ENCODE results near the gene SMNDC1. TPM values are rescaled to one million over a fixed set of nuclear protein-coding genes. Genes with fewer than 3 reads are reported as not detected.
"Not testable (repeated sequence)": the region's sequence is repeated elsewhere in the genome, so short reads cannot be mapped to it uniquely, and the experiment has no call there.

The SMNDC1 gene
- total RNA-seq, 1 donor from 2014 or later = 15.1 TPM

DNA sequence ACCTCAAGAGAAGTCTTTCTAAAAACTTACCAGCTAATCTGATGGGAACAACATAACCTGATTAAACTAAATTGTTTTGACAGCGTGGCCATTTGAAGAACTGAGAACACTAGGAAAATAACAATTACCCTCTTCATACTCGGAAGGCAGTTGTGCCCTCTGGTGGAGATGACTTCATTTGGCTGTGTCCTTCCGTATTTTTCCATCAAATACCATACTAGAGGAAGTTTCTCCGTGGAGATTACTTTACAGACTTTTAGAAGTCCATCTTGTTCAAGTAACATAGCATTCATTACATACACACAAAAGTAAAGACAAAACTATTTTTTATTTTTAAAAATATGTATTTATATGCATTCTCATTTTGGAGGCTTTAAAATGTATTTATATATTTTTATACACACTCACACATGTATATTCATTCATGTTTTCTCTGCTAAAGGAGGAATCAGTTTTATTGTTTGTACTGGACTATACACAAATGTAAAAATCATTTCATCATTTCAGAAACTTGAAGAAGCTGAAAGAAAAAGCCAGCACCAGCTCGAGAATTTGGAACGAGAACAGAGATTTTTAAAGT, 25.2 kb downstream of the SMNDC1 start:
- DNase-seq = no peak

DNA sequence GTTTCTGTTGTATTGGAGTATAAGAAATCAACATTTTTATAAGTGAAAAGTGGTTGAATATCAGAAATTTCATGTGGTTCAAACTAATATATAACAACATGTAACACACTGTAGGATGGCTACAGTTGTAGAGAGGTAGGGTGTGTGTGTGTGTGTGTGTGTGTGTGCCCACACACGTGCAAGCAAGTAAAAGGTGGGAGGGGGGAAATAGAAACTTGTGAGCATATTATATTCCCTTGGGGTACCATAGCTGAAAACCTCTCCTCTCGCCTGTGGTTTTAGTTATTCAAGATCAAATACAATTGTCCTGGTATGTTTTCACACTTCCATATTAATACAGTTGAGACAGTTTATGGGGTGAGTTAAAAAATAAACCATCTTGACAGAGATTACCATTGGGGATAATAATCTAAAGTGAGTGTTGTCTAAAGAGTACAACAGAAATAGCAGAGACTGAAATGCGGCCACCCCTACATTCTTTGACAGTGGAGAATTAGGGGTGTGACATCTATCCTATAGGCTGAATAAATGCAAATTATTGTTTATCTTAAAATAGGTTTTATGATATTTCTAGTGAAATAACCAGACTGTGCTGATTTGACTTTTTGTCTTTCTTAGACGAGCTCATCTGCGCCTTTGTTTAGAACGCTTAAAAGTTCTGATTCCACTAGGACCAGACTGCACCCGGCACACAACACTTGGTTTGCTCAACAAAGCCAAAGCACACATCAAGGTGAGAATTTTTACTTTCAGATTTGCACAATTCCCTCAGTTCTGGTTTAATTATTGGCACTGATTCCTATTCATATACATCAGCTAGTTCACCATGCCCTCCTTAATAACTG, 25.9 kb downstream of the SMNDC1 start:
- no peak for DNase-seq

DNA sequence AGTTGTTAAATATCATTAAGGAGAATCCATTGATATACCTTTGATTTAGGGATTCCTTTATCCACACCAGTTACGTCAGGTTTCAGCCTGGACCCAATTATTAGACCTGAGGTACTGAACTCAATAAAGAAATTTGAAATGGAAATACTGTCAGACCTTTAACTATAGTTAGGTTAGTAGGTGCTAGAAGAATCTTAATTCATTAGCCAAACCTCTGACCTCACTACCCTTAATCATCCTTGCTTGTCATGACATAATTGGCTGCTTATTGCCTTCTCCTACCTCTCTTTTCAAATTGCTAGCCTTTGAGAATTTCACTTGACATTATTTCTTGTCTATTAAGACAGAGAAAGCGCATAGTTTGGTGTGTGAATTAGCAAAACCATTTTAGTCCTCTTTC, 27.1 kb downstream of the SMNDC1 start:
- no peak for DNase-seq

DNA sequence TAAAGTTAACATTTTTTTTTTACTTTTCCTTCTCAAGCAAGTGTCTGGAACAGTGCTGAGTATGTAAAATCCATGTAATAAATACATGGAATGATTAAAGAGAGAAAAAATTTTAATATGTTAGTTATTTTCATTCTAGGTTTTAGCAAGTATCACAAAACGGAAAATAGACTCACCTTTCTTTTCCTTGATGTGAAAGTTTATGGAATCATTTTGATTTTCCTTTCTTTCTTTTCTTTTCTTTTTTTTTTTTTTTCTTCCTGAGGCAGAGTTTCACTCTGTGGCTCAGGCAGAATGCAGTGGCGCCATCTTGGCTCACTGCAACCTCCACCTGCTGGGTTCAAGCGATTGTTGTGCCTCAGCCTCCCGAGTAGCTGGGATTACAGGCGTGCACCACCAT, 28.1 kb downstream of the SMNDC1 start:
- DNase-seq = no peak

DNA sequence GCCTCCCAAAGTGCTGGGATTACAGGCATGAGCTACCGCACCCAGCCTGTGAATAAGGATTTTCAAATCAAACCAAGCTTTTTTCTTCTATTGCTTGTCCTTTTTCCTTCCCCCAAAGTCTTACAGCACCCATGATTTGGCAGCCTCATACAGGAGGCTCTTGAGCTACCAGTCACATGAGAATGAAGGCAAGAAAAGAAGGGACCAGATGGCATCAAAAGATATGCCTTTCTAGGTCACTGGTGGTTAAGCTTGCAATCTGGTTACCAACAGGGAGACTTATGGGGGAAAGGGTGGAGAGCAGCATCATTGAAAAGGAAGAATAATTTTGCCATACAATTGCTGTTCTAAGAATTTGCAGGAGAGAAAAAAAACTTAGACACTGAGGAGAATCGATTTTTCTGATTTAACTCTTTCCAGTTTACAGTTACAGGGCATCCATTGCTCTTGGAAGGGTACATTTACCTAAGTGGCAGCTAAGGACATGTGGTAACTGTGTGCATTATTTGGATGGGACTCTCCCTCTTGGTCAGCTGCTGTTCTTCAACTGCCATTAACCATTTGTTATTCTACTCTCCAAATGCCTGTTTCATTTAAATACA, 29.5 kb downstream of the SMNDC1 start:
- no peak for DNase-seq

DNA sequence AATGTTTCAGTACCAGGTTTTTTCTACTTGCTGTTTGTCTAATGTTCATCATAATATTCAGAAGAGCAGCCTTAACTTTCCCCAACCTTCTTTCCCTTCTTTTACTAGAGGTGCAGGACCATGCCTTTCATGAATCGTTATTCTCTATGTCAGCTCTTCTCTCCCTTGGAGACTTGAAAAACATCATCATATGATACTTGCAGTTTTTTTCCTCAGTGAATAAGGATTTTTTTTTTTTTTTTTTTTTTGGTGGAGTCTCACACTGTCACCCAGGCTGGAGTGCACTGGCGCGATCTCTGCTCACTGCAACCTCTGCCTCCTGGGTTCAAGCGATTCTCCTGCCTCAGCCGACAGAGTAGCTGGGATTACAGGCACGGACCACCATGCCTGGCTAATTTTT, 30.1 kb downstream of the SMNDC1 start:
- DNase-seq = no peak

DNA sequence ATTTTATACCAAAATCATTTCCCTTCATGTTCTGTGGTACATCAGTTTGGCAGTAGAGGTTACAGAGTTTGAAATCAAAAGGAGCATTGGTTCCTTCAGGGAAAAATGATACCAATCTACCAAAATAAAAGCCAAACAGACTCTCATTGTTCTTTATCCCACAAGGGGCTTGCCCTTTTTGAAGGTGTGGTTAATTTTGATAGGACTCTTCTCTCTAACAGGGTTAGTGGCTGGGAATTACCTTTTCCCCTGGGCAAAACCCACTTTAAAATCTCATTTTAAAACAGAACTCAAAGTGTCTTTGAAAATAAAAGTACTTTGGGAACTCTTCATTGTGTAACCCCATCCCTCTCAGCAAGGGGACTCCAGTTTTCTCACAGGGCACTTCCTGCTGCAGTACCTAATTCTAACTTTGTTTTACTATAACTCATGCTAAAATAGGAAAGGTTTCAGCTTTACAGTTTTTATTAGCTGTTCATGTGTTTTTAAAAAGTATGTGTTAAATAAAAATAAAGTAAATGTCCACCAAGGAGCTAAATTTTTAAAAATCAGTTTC, 30.6 kb downstream of the SMNDC1 start:
- DNase-seq = no peak

DNA sequence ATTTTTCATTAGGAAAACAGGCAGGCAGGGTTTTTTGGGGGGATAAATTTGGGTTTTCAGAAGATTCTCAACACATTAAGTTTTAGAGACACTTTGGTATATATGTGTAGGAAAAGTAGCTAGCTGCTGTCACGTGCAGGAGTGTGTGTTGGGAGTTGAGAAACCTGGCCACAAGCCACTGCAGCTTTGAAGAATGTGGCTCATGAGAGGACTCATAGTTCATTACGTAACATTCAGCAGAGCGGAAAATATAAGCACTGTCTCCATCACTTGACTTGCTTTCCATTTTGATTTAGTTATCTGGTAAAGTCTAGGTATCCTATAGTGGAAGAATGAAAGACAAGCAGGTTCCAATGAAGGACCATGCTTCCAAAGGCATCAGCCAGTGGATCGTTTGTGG, 31.2 kb downstream of the SMNDC1 start:
- peak; percentile 31 for DNase-seq

DNA sequence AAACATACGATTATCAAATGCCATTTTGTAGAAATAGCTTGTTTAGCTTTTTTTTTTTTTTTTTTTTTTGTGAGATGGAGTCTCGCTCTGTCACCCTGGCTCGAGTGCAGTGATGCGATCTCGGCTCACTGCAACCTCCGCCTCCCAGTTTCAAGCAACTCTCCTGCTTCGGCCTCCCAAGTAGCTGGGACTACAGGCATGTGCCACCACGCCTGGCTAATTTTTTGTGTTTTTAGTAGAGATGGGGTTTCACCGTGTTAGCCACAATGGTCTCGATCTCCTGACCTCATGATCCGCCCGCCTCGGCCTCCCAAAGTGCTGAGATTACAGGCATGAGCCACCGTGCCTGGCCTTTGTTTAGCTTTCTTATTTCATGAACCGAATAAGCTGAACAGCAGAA, 31.7 kb downstream of the SMNDC1 start:
- DNase-seq = not testable (repeated sequence)

DNA sequence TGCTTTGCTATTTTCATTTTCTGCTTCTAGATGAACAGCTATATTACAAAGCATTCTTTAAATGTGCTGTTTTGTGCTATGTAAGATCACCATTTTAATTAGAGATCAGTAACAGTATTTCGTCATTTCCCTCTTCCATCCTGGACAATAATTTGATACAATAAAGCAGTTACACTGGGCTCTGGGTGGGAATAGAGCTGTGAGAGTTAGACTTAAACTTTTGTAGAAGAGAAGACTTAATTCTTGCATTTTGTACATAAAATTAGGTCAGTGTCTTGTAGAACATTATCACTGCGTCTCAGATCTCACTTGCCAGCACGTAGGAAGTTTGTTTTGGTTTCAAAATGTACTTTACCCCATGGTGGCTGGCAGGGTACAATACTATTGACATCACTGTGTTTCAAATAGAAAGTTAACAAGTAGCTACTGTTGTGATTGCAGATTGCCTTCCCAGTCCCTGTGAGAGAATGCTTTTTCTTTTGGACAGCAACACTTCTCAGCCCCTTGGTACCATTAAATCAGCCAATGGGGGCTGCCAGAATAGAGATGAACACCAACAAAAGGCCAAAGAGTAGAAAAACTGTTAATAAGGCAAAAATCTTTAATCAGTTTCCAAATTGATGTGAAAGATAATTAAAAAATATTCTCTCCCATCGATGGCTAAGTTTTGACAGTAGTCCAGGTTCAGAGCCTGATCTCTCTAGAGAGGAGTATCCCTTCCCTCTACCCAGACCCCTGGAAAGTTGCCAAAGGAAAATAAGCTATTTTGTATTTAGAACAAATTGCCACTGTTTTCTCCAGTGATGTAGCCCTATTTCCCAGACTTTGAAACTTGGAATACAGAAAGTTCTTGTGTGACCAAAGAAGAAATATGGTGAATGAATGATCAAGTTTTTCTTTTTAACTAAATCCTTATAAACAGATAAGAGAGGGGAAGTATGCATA, 35.1 kb downstream of the SMNDC1 start:
- DNase-seq = peak; percentile 46

DNA sequence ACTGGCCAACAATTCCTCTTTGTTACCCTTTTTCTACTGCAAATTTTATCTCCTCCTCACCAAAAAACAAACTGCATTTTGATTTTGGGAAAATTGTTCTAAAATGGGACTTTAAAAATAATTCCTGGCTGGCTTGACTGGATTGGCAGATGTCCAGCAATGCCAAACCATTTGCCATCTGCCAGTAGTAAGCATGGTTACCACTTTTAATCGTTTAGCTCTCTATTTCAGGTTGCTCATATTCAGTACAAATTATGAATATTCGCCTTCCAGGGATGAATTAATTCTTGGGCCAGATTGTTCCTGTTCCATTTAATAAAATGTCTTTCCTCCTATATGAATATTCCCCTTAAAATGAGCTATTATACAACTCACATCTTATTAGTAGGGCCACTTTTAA, 35.7 kb downstream of the SMNDC1 start:
- DNase-seq = no peak

DNA sequence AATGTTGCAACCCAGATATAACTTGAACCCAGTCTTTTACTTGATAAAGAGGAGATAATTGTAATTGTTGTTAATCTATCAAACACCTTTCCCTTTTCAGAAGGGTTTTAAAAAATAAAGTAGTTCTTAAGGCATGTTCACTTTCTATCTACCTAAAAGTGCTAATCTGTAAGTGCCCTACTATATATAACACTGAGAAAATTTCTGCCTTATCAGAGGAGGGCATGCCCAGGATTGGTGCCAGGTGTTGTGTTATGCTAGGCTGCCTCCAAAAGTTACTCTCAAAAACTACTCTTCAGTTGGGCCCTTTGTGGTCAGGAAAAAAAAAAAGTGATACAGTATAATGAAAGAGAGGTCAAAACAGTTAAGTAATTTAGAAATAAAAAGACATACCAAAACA, 36.3 kb downstream of the SMNDC1 start:
- no peak for DNase-seq

DNA sequence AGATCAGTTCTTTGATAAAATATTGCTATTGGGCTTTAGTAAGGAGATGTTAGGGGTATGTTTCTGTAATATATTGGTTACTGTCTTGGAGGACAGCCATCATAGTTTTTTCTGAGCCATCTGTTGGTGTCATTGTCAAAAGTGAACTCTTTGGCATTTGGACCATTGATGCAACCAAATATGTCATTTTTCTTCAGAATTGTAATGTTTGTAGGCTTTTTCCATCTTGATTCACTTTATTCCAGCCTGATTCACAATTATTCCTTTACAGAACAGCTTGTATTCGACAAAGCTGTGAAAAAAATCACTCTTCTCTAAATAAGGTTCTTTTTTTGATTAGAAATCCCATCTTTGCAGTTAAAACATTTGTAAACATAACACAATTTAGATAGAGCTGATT, 37.4 kb downstream of the SMNDC1 start:
- DNase-seq = no peak

DNA sequence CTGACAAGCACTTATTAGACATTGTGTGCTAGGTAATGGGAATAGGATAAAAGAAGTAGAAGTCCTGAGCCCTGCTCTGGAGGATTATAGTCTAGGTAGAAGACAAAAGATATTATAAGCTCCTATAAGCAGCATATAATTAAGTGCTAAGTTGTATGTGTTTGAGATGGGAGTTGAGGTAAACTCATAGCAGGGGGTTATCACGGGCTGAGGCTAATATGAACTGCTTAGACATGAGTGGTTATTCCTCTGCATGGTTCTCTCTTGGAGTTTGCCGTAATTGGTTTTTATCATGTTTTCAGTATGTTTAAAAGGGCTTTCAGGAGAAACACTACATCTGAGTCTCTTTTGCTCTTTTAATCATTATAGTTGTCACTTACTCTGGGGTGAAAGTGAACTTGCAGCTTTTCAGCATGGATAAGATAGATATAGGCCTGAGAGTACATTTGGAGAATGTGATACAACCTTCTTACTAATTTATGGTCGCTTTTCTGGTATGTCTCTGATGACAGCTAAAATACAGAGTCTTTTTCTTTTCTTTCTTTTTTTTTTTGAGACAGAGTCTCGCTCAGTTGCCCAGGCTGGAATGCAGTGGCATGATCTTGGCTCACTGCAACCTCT, 39.0 kb downstream of the SMNDC1 start:
- DNase-seq = no peak

DNA sequence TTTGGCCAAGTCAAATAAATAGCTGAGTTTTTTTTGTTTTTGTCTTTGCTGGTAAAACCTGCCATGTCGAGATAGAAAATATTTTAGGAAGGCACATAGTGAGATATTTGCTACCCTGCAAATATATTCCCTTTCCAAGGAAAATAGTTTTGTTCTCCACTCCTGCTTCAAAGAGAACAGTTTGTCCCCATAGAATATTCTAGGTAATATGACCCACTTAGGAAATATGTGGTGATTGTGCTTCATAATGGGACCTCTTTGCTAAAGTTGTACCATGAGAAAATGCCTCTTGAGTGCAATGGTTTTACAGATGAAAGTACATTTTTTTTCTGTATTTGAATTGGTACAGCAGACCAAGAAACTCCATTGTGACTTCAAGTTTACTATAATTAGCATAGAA, 41.6 kb downstream of the SMNDC1 start:
- DNase-seq = no peak

DNA sequence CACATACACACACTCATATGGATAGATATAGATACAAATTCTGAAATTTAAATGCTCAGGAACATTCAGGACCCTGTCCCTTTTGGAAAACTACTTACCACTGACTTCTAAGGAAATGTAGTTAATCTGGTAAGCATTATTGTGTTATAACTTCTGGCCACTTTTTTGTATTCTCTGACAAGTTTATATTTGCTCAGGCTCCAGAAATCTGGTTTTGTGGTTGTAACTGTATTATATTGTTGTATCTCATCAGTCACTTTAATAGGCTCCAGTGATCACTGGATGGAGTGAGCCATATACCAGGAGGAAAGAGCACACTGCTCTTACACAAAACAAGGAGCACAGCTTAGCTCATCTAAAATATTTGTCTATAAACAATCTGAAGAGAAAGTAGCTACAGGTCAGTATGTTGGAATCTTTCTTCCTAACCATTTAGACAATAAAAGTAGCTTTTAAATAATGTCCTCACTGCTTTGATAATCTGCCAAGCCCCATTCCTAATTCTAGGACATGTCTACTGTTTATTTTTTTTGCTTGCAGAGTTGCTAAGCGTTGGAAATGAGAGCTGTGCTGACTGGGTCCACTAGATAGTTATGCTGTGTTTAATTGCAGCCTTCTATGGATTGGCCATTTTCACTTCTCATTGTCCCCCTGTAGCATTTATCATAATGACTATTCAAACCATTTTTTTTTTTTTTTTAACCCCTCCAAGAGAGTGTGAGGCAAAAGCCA, 43.8 kb downstream of the SMNDC1 start:
- no peak for DNase-seq

DNA sequence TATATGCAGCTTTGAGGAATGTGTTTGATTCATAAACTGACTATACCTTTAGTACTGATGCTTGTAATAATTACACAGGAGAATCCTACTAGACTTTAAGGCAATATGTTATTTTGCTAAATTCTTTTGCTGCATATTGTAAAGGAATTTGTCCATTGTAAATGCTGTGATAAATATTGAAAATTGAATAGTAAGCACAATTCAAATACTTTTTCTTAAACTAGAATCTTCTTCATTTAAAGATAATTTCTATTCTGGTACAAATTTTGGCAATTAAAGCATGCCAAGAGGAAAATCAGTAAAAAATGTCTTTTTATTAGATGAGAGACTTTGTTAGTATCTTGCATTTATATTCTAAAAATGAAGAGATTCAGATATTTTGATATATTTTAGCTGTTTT, 45.4 kb downstream of the SMNDC1 start:
- no peak for DNase-seq

DNA sequence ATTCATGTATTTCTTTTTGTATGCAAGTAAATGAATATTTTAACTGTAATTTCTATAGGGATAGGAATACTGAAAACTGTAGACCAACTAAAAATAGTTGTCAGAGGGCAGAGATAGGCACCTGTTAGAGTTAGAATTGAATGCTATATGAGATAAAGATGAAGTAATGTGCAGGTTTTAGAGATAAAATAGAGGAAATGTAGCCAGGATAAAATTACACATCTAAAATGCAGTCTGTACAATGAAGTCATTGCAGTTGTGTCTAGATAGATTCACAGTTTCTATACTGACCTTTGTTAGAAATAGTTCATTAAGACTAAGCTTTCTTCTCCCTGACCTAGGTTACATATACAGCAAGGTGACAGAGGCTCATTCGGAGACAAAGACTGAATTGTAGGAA, 46.2 kb downstream of the SMNDC1 start:
- no peak for DNase-seq

DNA sequence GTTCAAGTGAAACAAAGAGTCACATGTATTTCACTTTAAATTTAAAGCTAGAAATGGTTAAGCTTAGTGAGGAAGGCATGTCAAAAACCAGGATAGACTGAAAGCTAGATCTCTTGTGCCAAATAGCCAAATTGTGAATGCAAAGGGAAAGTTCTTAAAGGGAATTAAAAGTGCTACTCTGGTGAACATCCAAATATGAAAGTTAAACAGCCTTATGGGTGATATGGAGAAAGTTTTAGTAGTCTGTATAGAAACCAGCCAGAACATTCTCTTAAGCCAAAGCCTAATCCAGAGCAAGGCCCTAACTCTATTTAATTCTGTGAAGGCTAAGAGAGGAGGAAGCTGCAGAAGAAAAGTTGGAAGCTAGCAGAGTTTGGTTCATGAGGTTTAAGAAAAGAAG, 50.3 kb downstream of the SMNDC1 start:
- no peak for DNase-seq

DNA sequence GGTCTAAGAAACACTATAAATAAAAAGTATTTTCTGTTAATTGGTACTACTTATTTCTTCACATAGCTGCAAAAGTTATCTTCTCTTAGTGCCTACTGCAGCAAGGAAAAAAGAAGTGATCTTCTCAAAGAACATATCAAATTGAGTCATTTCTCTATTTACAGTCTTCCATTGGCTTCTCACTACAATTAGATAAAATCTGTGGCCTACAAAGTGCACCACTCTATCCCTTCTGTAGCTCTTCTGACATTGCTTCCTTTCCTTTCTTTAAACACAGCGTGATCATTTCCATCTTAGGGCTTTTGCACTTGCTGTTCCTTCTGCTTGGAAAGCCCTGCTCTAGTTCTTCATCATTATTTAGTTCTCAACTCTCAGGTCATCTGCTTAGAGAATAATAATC, 52.6 kb downstream of the SMNDC1 start:
- DNase-seq = no peak

DNA sequence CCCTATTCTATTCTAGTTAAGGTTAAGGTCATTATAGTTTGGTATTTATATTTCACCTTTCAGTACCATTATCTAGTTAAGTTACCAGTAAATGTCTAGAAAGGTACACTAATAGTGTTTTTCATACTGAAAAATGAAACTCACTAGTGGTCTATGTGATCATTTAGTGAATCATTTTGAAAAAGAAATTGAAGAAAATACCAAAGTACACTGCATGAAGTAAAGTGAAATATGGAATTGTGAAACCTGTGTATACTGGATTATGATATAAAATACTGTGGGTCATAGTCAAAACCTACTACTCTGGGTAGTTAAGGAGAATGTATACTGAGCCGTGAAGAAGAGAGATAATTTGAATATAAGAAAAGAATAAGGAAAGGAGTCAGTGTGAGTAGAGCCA, 53.3 kb downstream of the SMNDC1 start:
- DNase-seq = not testable (repeated sequence)

Data from occipital lobe (tissue), 2 donors.